Left ventricle myocardium inferior (tissue), 1 donor: ENCODE results near the gene FAXDC2. TPM values are rescaled to one million over a fixed set of nuclear protein-coding genes. Genes with fewer than 3 reads are reported as not detected.

ENCODE experiments used
- DNase-seq: peaks from one replicate; pipeline ENCODE4 v3.0.0-alpha.2; 2020
- H3K27ac ChIP-seq: fragments of 200-600 bp; replicated peaks from 2 replicates; pipeline ENCODE4 v1.8.0; 2021
- H3K27me3 ChIP-seq: fragments of 200-600 bp; 2 replicates; pipeline ENCODE4 v1.8.0; 2021; ENCODE audit warnings: low read depth
- H3K36me3 ChIP-seq: fragments of 200-600 bp; 2 replicates; pipeline ENCODE4 v1.8.0; 2021
- H3K4me1 ChIP-seq: fragments of 200-600 bp; 2 replicates; pipeline ENCODE4 v1.8.0; 2021
- H3K4me3 ChIP-seq: fragments of 200-600 bp; 2 replicates; pipeline ENCODE4 v1.8.0; 2021; ENCODE audit warnings: mild to moderate bottlenecking, moderate library complexity
- H3K9me3 ChIP-seq: fragments of 200-600 bp; replicated peaks from 2 replicates; pipeline ENCODE4 v1.8.0; 2021
- CTCF ChIP-seq: fragments of 200-600 bp; IDR thresholded peaks from 2 replicates; pipeline ENCODE4 v1.8.0; 2021; ENCODE audit warnings: antibody characterized with exemption, mild to moderate bottlenecking, borderline replicate concordance
- intact Hi-C: fragments of 100-400 bp; cut with micrococcal nuclease; formaldehyde crosslinking; loops from one replicate; pipeline ENCODE4 v1.11.0; 2022
- total RNA-seq: library from RNA; stranded (reverse); fragmentation: NEBNext Ultra II Directional; extraction: Animal tissue kit (Norgen Biotek cat#: 25700); gene quantifications from one replicate; pipeline ENCODE4 v1.2.1, GENCODE V29; 2021
- donor health status: DM: no; HTN: yes; CAD: no; lungs with severe emphysema.

The FAXDC2 gene
- total RNA-seq, 1 donor from 2014 or later, result 23.5 TPM

DNA sequence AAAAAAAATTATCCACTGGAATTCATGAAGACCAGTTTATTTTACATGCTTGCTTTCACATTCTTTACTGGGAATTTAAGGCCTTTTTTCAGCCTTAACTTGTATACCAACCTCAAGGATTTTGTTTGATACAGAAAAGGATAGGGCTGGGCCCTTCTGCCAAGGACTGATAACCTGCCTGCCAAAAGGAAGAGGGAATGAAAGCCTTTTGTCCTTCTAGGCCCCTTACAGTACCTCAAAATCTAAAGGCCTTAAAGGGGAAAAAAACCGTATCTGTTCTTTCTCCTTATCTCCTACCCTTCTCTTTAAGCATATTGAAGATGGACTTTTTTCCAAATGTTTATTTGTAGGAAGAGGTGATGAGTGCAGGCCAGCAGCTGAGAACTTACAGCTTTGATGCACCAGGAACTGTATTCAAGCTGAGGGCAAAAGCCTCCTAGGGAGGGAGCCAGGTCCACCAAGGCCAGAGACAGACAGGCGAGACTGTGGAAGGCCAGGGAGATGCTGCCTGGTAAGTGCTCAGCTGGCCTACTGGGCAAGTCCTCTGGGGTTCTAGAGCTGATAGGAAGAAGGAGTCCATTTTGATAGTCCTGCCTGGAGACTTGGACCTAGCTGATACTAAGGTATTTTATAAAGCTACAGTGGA is 31.8 kb downstream of the FAXDC2 start:
- intact Hi-C loops, result no loop called here
- no peak for DNase-seq
- no peaks in the 10 kb centered on the region for H3K27me3 ChIP-seq
- no peak for TF ChIP-seq CTCF
- no peaks in the 10 kb centered on the region for H3K9me3 ChIP-seq
- peaks cover 89% of the 10 kb centered on the region for H3K36me3 ChIP-seq
- H3K4me1 ChIP-seq, result peaks cover 39% of the 10 kb centered on the region
- no peak overlapping the region for H3K4me3 ChIP-seq
- peak overlapping the region; percentile 21 for H3K27ac ChIP-seq

DNA sequence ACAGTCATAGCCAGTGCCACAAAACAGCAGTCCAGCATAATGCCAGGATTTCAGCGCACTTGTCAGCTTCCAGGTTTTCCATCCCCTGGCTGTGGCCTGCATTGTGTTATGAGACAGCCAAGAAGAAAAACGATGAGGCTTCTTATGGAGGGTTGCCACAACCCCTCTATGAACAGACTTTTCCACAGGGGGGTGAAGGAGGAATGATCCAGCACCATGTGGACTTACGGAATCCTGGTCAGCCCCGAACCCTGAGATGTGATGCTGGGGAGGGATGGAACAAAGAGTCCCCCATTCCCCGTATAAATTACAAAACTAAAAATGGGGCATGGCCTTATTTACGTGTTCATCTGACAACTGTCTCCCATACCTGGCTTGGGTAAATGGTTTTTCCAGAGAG is 32.6 kb downstream of the FAXDC2 start:
- H3K9me3 ChIP-seq, result no peaks in the 10 kb centered on the region
- H3K27me3 ChIP-seq, result no peaks in the 10 kb centered on the region
- H3K4me3 ChIP-seq, result no peak overlapping the region
- peak overlapping the region; percentile 53 for H3K27ac ChIP-seq
- TF ChIP-seq CTCF, result no peak
- peaks cover 43% of the 10 kb centered on the region for H3K4me1 ChIP-seq
- intact Hi-C loops, result no loop called here
- DNase-seq, result no peak
- H3K36me3 ChIP-seq, result peaks cover 87% of the 10 kb centered on the region

DNA sequence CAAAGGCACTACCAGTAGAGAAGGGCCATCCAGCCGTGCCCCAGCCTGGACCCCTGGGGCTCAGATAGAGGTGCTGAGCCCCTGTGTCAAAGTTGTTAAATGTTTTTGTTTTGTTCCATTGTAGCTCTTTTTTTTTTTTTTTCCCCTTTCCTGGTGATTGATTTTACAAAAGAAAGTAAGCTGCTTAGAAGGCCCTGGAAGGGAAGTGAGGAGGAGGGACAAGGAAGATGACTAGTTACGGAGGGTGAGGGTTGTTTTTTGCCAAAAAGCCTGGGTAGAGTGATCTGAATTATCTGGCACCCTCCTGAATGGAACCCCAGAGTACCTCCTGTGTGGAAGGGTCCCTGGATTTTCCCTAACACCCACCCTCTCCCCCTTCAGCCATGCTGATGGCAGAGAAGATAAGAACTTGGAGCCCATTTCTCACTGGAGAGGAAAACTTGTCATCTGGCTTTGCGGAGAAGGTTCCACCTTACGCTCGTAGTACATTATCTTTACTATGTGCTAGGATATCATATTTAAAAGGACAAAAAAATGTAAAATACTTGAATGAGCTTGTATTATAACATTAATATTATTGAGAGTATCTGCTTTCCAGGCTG is 33.4 kb downstream of the FAXDC2 start:
- intact Hi-C loops, result no loop called here
- Histone ChIP-seq H3K27ac (peak overlapping the region; percentile 53), H3K9me3 (no peaks in the 10 kb centered on the region), H3K4me1 (peaks cover 43% of the 10 kb centered on the region), H3K27me3 (no peaks in the 10 kb centered on the region), H3K36me3 (peaks cover 86% of the 10 kb centered on the region), H3K4me3 (no peak overlapping the region)
- TF ChIP-seq CTCF, result no peak
- DNase-seq, result no peak

DNA sequence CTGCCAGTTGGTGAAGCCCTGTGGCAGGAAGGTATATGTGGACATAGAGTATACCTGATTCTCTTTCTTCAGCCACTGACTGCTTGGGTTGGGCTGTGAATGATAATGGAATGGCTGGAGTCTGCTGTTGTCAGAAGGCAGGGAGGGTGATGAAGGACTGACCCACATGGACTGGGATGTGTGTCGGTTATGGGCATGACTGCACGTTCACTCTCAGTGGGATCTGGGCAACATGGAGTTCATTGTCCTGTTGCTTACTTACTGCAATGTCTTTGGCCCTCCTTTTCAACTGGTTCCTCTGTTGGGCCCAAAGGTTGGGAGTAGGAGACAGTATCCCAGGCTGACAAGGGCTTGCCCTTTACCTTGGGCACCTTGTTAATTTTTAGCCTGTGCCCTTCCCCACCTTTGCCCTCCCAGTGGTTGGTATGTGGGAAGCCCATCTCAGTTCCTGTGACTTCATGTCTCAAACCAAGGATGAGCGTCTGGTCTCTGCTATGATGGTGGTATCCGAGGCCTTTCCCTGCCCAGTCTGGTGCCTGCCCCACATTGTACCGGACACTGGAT is 34.6 kb downstream of the FAXDC2 start:
- intact Hi-C loops, result no loop called here

GRCh38 chr5:154815025-154815424 is 35.4 kb downstream of the FAXDC2 start:
- no peaks in the 10 kb centered on the region for H3K9me3 ChIP-seq
- H3K27ac ChIP-seq, result no peak overlapping the region
- peaks cover 85% of the 10 kb centered on the region for H3K36me3 ChIP-seq
- intact Hi-C loops, result no loop called here
- peaks cover 45% of the 10 kb centered on the region for H3K4me1 ChIP-seq
- H3K4me3 ChIP-seq, result no peak overlapping the region
- no peak for TF ChIP-seq CTCF
- DNase-seq, result no peak
- no peaks in the 10 kb centered on the region for H3K27me3 ChIP-seq

More for the DNA sequence above, 34.6 kb downstream of the FAXDC2 start:
- Histone ChIP-seq H3K4me1 (peaks cover 45% of the 10 kb centered on the region), H3K36me3 (peaks cover 85% of the 10 kb centered on the region), H3K27me3 (no peaks in the 10 kb centered on the region), H3K27ac (peak overlapping the region; percentile 53), H3K9me3 (no peaks in the 10 kb centered on the region), H3K4me3 (no peak overlapping the region)
- no peak for TF ChIP-seq CTCF
- no peak for DNase-seq
